Tibial nerve (tissue), 4 donors: ENCODE measurements around the gene CFAP221.

ENCODE experiments used
- CTCF ChIP-seq, 5 experiments: fragments of 200-600 bp in 3 of 5; fragments of 450-650 bp in 2 of 5; sonication (generic) in 3 of 5; IDR thresholded peaks; one replicate each; pipeline ENCODE4 v1.5.1; 2016 to 2019; ENCODE audit warnings: antibody characterized with exemption in 5 of 5, mild to moderate bottlenecking in 3 of 5, moderate library complexity in 2 of 5
- EP300 ChIP-seq, 2 donors: sonication (generic); formaldehyde crosslinking; IDR thresholded peaks; one replicate each; pipeline ENCODE4 v1.6.1; 2017; ENCODE audit warnings: antibody characterized with exemption in 2 of 2, mild to moderate bottlenecking in 1 of 2
- POLR2A ChIP-seq, 2 donors: fragments of 450-650 bp; IDR thresholded peaks; one replicate each; pipeline ENCODE4 v1.6.1; 2017; ENCODE audit warnings: antibody characterized with exemption in 2 of 2, mild to moderate bottlenecking in 2 of 2, moderate library complexity in 2 of 2

GRCh38 chr2:119668546-119668945 is 124.3 kb downstream of the CFAP221 start:
- TF ChIP-seq CTCF (IDR thresholded peaks at IDR 0.05) = no peak
- TF ChIP-seq POLR2A (IDR thresholded peaks at IDR 0.05) = no peak
- TF ChIP-seq EP300 (IDR thresholded peaks at IDR 0.05) = no peak
